Posterior vena cava (tissue), 2 donors: Measurements from ENCODE around the gene RNF224. TPM values are rescaled to one million over a fixed set of nuclear protein-coding genes. Genes with fewer than 3 reads are reported as not detected.
"Not testable (repeated sequence)": the region's sequence is repeated elsewhere in the genome, so short reads cannot be mapped to it uniquely, and the experiment has no call there.

Experiments used
- DNase-seq: peaks from one replicate; pipeline ENCODE4 v3.0.0-alpha.2; 2020; ENCODE audit warnings: low spot score
- intact Hi-C, 2 donors: fragments of 100-400 bp; cut with DNase I; formaldehyde crosslinking; loops; one replicate each; pipeline versions ENCODE4 v1.14.1 to v1.14.2; 2022 to 2023
- total RNA-seq, 2 donors: library from RNA; stranded (reverse); fragmentation: NEBNext Ultra II Directional; extraction: Animal tissue kit (Norgen Biotek cat#: 25700); gene quantifications; one replicate each; pipeline ENCODE4 v1.2.1, GENCODE V29; 2021
- donor health status: DM: yes; HTN: yes; CAD: no.
- donor health status: DM: yes; HTN: yes; CAD: no.

The RNF224 gene
- total RNA-seq, 2 donors from 2014 or later: not detected

DNA sequence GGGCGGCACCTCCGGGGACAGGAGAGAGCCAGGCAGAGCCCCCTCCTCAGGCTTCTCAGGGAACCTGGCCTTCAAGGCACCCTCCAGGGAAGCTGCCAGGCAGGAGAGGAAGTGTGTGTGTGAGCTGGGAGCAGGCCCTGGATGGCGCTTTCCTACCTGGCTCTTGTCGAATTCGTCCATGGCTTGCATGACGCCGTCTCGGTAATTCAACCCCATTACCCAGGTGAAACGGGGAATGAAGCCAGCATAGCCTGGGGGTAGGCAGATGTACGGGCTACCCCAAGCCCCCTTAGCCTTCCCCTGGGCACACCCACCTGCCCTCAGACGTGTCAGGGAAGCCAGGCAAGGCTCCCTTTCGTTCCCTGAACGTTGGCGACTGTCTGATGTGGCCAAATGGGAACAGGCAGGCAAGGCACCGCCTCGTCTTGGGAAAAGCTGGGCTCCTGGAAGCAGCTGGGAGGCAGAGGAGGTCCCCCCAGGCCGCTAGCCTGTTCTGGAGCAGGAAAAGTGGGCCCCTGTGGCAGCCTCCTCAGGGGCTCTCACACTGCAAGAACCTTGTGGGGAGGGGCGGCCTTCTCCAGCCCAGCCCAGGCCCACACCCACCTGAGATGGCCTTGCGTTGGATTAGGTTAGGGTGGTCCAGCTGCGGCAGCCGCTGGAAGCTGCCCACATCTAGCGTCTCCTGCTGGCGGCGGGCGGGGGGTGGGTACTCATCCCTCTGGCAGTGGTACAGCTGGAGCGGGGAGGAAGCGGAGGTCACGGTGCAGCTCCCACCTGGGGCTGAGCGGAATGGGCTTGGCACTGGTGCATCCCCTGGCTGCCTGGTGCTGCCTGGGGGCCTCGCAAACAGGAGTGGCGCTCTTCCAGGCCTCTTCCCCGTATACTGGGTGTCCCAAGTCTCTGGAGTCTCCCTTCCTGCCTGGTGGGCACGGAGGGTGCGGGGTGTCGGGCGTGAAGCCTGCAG, 17.5 kb downstream of the RNF224 start:
- DNase-seq: no peak
- intact Hi-C loops: no loop called here

DNA sequence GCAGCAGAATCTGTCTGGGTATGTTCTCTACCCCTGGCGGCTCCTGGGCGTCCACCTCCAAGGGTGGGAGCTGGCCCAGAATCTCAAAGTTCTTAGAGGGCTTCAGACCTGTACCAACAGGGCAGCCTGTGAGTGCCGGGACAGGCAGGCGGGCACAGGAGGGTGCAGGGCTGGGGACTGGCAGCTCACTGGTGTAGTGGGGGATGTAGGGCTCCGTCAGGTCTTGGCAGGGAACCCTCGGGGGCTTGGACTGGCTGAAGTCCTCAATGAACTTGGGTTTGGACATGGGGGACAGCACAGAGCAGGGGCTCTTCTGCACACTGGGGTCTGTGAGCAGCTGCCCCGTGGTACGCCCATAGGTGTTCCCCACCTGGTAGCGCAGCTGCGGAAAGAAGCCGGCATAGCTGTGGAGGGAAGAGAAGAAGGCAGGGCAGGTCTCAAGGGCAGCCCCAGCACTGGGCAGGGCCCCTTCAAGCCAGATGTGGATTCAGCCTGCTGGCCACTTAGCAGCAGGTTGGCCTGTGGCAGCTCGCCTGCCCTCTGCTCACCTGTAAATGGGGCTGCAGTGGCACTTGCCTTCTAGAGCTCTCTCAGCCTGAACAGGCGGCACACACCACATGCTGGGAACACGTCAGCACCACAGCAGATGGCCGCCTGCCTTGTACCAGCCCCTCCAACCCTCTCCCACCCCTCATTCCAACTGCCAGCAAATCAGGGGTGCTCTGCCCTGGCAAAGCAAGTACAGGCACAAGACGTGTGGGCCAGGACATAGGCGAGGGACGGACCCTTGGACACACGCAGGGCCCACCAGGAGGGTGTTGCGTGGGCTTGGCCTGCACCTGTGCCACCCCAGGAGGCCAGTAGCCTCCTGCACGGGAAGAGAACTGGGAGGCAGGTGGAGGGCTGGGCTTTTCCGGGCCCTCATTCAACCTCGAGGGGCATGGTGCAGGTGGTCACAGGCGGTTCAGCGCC, 18.4 kb downstream of the RNF224 start:
- intact Hi-C loops: no loop called here
- no peak for DNase-seq

GRCh38 chr9:137247135-137247915, 20.0 kb downstream of the RNF224 start:
- DNase-seq: no peak
- intact Hi-C loops: no loop called here

- intact Hi-C loops: no loop called here
- no peak for DNase-seq
Measured at GRCh38 chr9:137247916-137248175, 20.5 kb downstream of the RNF224 start.

GRCh38 chr9:137250329-137251193, 23.3 kb downstream of the RNF224 start:
- DNase-seq: no peak
- intact Hi-C loops: no loop called here

DNA sequence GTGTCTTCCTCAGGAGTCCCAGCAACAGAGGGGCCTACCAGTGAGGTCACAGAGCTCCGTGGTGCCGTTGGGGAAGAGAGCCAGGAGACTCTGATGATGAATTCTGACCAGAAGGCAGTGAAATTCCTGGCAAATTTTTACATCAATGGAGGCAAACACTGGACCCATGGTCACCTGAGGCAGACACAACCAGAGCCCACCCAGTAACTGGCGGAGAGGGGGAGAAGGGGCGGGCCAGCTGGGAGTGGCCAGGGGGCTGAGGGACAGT, 23.8 kb downstream of the RNF224 start, which contains the start of gene STPG3:
Gene STPG3, plus strand, starts transcription at position 93 of the 268 bp plus-strand sequence. Its CDS starts 1 bp downstream, at position 94.
- DNase-seq: no peak
- intact Hi-C loops: no loop called here

- DNase-seq: no peak
- intact Hi-C loops: no loop called here
Measured at GRCh38 chr9:137251490-137252268, 24.4 kb downstream of the RNF224 start.

- intact Hi-C loops: no loop called here
- DNase-seq: no peak
Measured at GRCh38 chr9:137252555-137253506, 25.5 kb downstream of the RNF224 start.

DNA sequence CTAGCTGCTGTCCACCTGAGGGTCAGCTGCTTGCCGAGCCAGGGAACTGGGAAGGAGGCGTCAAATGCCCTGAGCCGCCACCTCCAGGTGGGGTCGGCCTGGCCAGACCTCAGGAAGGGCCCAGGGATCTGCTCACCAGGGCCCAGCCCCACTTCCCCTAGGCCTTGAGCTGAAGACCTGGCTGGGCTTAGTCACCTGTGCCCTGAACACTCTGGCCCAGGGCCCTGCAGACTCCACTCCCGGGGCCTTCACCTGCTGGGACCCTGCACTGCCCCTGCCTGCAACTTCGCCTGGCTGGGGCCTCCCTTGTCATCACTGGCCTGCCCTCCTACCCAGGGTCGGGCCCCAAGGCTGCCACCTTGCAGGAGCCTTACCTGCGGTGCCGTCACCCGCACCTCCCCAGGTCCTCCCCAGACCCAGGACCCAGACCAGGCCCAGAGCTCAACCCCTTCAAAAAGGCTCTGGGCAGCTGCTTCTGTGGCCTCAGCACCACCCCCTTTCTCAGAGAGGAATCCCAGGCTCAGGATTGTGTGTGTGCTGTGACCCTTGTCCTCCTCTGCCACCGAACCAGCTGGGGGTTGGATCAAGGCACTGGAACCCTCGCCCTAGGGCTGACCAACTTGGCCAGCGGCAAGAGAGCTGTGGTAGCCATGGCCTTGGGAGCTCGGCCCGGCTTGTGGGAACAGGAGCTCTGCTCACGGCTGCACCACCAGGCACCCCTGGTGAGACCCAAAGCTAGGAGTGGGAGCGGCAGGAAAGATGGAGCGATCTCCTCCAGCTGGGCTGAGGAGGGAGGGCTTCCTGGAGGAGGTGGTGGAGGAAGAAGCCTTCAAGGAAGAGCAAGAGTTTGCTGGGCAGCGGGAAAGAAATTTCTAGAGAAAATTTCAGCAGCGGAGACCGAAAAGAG, 26.7 kb downstream of the RNF224 start:
- intact Hi-C loops: no loop called here
- no peak for DNase-seq

- intact Hi-C loops: no loop called here
- peak; percentile 98 for DNase-seq
Measured at GRCh38 chr9:137254624-137255447, 27.5 kb downstream of the RNF224 start, which contains the start of gene NELFB. NELFB (plus strand) TSS chr9:137255327.

DNA sequence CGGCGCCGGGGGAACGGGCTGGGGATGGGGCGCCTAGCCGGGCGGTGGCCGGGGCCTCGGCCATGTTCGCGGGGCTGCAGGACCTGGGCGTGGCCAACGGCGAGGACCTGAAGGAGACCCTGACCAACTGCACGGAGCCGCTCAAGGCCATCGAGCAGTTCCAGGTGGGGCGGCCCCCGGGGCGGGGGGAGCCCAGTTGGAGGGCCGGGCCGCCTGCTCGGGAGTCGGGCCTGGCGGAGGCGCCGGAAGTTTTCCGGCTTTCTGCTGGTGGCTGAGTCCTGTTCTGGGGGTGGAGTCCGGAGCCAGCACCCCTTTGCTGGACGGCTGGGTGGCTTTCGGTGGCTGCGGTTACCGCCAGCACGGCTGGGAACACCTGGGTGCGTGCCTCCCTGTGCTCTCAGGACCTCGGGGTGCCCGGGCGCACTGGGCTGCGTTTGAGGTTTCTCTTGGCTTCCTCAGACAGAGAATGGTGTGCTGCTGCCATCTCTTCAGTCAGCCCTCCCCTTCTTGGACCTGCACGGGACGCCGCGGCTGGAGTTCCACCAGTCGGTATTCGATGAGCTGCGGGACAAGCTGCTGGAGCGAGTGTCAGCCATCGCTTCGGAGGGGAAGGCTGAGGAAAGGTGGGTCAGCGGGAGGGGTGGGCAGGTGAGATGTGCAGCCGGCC, 28.3 kb downstream of the RNF224 start:
- intact Hi-C loops: no loop called here
- no peak for DNase-seq

DNA sequence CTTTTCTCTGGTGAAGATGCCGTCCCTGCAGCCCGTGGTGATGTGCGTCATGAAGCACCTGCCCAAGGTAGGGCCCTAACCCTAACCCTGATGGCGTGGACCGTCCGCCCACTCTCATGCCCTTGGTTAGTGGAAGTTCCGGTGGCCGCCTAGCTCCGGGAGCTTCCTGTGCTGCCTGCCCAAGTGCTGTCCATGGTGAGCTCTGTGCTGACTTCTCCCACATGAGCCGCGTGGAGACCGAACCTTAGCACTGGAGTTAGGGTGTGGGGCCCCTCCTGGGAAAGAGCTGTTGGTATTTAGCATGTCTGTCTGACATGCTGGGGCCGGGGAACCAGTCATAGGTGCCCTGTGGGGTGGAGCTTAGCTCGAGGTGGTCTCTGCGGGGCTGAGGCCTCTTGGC, 29.1 kb downstream of the RNF224 start:
- intact Hi-C loops: no loop called here
- DNase-seq: no peak

- no peak for DNase-seq
- intact Hi-C loops: loop anchor here in 1 of 2 donors (1.0 kb wide), 1 partner anchor 28 kb away; no protein-coding TSS in a partner anchor
Measured at GRCh38 chr9:137256856-137257255, 29.6 kb downstream of the RNF224 start.

GRCh38 chr9:137262173-137262908, 35.0 kb downstream of the RNF224 start:
- DNase-seq, intact Hi-C loops: not testable (repeated sequence)
